CD4-positive, alpha-beta T cell treated with Interleukin-12 subunit alpha and Interleukin-12 subunit beta, for 1 hour (primary cell): ENCODE results near the gene NECAB3.

Source experiments
- DNase-seq: peaks from one replicate; pipeline ENCODE4 v3.0.0-alpha.2; 2020

The NECAB3 gene

DNA sequence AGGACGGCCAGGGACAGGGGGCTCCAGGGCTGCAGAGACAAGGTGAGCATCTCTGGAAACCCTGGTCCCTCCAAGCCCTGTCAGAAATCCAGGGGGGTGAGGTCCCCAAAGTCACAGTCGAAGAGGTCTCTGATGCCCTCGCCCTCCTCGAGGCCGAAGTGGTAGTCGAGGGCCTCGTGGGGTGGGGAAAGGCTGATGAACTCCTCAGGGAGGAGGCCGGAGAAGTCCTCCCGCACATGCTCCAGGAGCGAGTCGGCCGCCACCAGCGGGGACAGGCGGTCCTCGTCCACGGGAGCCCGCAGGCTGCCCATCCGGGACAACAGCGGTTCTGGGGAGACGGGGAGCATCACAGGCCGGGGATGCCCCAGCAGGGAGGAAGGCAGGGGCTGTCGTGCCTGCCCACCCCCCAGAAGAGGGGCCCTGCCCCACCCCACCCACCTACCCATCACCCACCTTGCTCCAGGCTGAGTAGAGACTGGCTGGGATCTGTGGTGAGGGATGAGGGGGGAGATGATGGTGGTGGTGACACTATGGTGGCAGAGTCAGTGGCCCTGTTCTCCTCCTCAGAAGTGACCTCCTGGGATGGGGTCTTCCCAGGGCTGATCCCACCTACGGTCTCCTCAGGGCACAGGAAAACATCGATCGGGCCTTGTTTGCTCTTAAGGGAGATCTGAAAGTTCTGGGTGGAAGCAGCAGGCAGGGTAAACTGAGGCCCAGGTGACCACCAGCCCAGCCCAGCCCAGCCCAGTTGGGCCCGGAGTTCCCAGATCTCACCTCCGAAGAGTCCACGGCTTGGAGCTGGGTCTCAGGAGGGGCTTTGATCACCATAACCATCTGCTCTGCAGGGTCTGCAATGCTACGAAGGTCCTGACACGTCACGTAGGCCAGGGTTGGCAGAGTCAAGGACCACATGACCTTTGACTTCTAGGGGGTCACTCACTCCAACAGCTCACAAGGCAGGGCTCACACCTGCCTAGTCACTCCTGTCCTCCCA, 2.7 kb upstream of the NECAB3 start:
- DNase-seq: no peak

DNA sequence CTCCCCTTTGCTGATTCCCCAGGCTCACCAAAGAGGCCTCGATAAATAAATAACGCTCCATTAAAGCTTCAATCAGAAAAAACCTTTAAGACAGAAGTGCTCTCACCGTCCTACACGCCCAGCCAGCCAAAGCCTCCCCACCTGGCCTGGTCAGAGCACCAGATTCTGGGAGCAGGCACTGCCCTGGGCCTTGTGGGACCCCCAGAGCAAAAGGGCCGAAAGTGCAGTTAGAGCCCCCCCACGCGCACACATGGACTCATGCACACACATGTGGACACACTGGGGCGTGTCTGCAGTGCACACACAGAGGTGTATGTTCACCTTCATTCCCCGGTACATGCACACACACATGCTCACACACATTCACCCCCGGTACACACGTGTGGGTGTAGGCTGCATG, 1.9 kb upstream of the NECAB3 start:
- no peak for DNase-seq

GRCh38 chr20:33675136-33675959, 1.1 kb upstream of the NECAB3 start:
- no peak for DNase-seq

DNA sequence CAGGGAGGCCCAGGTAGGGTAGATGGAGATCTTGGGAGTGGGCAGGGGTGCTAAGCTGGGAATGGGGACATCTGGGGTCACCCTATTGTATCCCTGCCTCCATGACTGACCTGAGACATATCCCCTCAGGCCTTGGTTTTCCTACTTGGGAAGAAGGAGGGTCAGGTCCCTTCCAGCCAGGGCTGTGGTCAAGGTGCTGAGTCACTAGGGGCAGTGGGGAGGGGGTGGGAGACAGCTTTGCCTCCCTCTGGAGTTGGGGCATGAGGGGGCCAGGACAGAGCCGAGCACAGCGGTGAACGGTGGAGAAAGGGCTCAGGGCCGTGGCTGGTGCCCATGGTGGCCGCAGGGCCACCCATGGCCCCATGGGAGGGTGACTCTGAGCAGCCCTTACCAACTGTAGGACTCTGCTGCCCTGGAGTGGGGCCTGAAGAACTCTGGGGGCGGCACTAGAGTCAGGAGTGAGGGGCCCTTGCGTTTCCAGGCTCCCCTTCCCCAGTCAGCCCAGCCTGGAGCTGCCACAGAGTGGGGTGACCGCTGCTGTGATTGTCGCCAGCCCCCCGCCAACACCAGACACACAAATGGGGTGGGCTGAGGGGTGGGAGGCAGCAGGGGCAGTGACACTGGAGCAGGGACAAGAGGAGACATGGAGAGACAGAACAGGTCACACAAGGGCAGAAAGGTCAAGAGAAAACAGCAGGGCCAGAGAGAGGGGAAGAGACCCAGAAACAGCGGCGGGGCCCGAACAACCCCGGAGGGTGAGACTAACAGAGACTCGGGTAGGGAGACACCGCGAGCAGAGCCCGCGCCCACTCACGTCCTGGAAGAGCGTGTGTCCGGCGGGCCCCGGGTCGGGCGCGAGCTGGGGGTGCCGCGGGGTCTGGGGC, 576 bp downstream of the NECAB3 start:
- peak; percentile 15 for DNase-seq

GRCh38 chr20:33673114-33673409, 1.2 kb downstream of the NECAB3 start:
- no peak for DNase-seq

- no peak for DNase-seq
These were observed 1.7 kb downstream of the NECAB3 start for GRCh38 chr20:33672426-33673113.

- no peak for DNase-seq
These were observed 2.5 kb downstream of the NECAB3 start for GRCh38 chr20:33671573-33672288.

GRCh38 chr20:33670715-33671499, 3.3 kb downstream of the NECAB3 start:
- DNase-seq: no peak

DNA sequence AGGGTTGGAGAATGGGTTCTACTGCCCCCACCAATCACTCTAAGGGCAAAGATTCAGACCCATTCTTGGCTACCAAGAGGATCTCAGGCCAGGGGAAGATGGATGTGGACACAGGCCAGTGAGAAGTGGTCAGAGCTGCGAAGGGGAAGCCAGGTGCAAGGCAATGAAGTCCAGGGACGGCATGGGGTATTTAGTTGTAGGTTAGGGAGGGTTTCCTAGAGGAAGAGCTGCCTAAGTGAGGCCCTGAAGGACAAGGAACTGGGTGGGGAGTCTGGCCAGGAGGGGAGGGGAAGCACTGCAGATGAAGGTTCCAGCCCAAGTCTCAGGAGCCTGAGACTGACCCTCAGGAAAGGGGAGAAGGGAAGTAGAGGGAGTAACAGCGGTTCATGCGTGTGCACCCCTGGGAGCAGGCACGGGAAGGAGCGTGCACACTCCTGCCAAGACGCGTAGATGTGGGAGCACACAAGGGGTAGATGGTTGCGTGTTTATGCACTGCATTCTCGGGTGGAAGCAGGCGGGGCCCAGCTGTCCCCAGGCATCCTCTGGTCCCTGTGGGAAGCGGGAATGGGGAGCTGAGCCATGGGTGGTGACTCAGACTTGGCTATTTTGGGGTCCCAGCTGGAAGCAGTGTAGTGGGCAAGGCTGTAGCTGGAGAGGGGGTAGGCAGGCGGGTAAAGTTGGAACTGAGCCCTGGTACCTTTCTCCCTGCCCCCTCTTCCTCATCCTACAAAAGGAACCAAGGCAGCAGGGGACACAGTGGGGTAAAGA, 4.2 kb downstream of the NECAB3 start:
- no peak for DNase-seq

- DNase-seq: no peak
These were observed 5.0 kb downstream of the NECAB3 start for GRCh38 chr20:33669224-33669623.

DNA sequence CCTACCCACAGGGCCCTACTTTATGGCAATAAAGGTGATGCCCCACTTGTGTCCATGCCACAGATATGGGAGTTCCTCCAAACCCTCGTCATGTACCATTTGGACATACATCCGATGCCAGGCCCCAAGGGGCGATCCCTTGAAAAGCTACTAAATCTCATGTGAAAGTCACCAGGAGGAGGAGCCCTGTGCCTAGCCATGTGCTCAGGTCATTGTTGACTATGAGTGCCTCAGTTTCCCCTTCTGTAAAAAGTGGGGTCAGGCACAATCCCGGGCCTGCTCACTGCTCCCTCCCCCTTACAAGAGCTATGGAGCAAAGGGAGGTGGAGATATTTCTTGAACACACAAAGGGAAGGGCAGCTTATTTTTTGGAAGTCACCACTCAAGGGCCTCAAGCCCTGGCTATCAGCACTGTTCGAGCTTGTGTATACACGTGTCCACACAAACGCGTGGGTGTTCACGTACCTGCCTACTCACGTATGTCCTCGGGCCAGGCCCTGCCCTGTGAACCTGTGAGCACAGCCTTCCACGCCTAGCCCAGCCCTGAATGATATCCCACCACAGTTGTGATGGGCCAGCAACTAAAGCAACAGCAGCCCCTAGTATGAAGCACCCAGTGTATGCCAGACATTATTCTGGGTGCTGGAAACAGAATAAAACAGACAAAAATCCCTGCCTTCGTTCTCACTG, 5.6 kb downstream of the NECAB3 start:
- DNase-seq: no peak

DNA sequence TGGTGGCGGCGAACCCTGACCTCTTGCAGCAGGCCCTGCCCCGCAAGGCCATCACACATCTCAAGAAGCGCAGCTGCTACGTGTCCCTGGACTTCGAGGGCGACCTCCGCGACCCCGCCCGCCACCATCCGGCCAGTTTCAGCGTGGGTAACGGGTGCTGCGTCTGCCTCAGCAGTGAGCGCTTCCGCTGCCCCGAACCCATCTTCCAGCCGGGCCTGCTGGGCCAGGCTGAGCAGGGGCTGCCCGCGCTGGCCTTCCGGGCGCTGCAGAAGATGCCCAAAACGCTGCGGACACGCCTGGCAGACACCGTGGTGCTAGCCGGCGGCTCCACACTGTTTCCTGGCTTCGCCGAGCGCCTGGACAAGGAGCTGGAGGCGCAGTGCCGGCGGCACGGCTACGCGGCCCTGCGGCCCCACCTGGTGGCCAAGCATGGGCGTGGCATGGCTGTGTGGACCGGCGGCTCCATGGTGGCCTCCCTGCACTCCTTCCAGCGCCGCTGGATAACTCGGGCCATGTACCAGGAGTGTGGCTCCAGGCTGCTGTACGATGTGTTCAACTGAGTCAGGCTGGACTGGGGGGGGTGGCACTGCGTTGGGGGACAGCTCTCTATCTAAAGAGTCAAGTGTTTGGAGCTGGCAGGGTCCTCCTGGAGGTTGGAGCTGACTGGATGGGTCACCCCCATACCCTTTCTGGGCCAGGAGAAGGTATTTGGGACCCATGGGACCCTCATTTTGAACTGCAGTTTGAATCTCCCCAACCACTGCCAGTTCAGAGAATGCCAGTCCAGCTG, 6.4 kb downstream of the NECAB3 start:
- DNase-seq: peak; percentile 82

- peak; percentile 44 for DNase-seq
These were observed 7.0 kb downstream of the NECAB3 start for GRCh38 chr20:33667245-33667675.

GRCh38 chr20:33666293-33667244, 7.7 kb downstream of the NECAB3 start, which contains the start of gene ACTL10:
Gene ACTL10 (plus strand): TSS chr20:33666943. CDS start chr20:33667498, 555 bp downstream.
- peak; percentile 89 for DNase-seq

DNA sequence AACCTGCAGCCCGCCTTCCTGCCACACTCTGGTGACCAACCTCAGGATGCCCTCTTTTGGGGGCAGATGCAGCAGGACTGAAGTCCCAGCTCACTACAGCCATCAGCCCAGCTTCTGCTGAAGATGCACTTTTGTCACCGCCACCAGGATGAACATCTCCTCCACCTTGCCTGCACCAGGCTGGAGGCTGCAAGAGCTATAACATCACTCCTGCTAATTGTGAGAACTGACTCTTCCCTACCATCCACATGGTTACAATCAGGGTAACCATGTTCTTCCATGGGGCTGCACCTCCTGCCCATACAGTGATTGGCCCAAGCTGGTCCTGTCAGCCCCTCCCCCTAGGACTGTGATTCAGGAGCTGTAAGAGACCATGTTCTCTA, 9.5 kb downstream of the NECAB3 start:
- no peak for DNase-seq

DNA sequence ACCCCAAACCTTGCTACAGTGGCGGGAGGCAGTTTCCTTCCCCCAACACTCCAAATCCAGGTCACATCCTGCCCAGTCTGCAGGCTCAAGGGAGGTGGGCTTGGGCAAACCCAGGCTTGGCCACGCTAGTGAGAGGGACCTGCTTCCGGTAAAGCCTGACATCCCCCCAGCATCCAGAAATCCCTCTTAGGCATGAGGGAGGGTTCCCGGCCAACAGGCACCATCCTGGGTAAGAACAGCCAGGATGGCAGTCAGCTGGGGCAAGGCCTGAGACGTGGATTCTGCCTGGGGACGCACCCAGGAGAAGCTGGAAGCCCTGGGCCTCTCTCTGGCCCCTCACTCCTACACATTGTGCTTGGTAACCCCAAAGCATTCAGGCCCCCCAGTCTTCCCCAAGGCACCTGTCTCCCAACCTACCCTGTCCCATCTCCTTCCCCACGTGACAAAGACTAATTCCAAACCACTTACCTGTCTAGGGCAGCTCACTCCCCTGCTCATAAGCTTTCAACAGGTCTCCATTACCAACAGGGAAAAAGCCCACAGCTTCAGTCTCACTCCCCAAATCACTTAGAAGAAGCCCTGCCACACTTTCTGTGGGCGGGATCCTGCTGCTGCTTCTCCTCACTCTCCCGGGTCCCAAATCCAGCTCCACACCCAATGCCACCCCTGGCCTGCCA, 10.0 kb downstream of the NECAB3 start:
- DNase-seq: no peak
